K562 (cell line): ENCODE measurements around the gene AKNA. TPM values are rescaled to one million over a fixed set of nuclear protein-coding genes. Genes with fewer than 3 reads are reported as not detected.

Source experiments
- ATAC-seq: fragments of 200-7000 bp; cut with Tn5 transposase; 3 replicates; pipeline ENCODE4 v1.9.1; 2020; ENCODE audit warnings: moderate library complexity
- BruUV-seq: library from RNA; stranded (reverse); fragments of 400-500 nt; replicated peaks from 2 replicates; lab custom pipeline; 2021; lab: Mats Ljungman, UMichigan
- CTCF ChIA-PET: fragments of 300-600 bp; formaldehyde crosslinking; extraction: SDS; loops from one replicate; lab custom pipeline; 2021; ENCODE audit warnings: low intra/inter-chr PET ratio; lab: Yijun Ruan, JAX
- POLR2A ChIA-PET: fragments of 300-600, 350-650 bp; sonication (Branson Sonifier 250); formaldehyde crosslinking; extraction: SDS; loops from one replicate; lab custom pipeline; 2021; ENCODE audit warnings: antibody characterized with exemption, inconsistent platforms; lab: Yijun Ruan, JAX
- DNase-seq, 4 experiments: peaks; one replicate each; pipeline versions ENCODE4 v3.0.0 to v3.0.0-alpha.2; 2011 to 2018; ENCODE audit warnings: low spot score in 3 of 4, mixed read lengths in 3 of 4; ENCODE audit errors: extremely low read depth in 1 of 4
- FAIRE-seq: peaks from 2 replicates; lab custom pipeline; 2011; peaks lifted over from hg19 to GRCh38; lab: Jason Lieb, UNC
- H2AFZ ChIP-seq: 2 replicates; pipeline ENCODE4 v1.6.0; 2011; ENCODE audit warnings: low read depth, low read length, control low read depth, inconsistent platforms
- H3K27ac ChIP-seq: fragments of 200-600 bp; 3 replicates; pipeline ENCODE4 v1.8.0; 2011; ENCODE audit warnings: low read depth, mild to moderate bottlenecking, control low read depth, inconsistent platforms, low read length, moderate library complexity, mixed read lengths; ENCODE audit errors: extremely low read depth
- H3K27me3 ChIP-seq, 2 experiments: fragments of 300-600 bp in 1 of 2; 2 replicates in 1 of 2; 3 replicates in 1 of 2; pipeline versions ENCODE4 v1.6.0 to v1.8.0; 2011; ENCODE audit warnings: inconsistent platforms in 2 of 2, low read length in 2 of 2, mild to moderate bottlenecking in 1 of 2, mixed read lengths in 1 of 2, moderate library complexity in 1 of 2; ENCODE audit not compliant: control insufficient read depth in 2 of 2, insufficient read depth in 2 of 2
- H3K36me3 ChIP-seq: fragments of 300-600 bp; 3 replicates; pipeline ENCODE4 v1.8.0; 2011; ENCODE audit warnings: mild to moderate bottlenecking, low read length, inconsistent platforms; ENCODE audit not compliant: control insufficient read depth, insufficient read depth
- H3K4me1 ChIP-seq, 2 experiments: fragments of 200-600 bp in 1 of 2; replicated peaks in 1 of 2; 2 replicates in 1 of 2; 3 replicates in 1 of 2; pipeline versions ENCODE4 v1.5.1 to v1.8.0; 2011; ENCODE audit warnings: inconsistent platforms in 2 of 2, low read length in 2 of 2, mild to moderate bottlenecking in 1 of 2, mixed read lengths in 1 of 2, moderate library complexity in 1 of 2; ENCODE audit not compliant: control insufficient read depth in 2 of 2, insufficient read depth in 2 of 2
- H3K4me2 ChIP-seq: 2 replicates; pipeline ENCODE4 v1.6.1; 2011; ENCODE audit warnings: low read length, control low read depth, inconsistent platforms, mixed read lengths; ENCODE audit not compliant: insufficient read depth
- H3K4me3 ChIP-seq: fragments of 200-600 bp; sonication (generic), shearing (Covaris generic); 2 replicates; pipeline ENCODE4 v1.5.1; 2016; ENCODE audit warnings: control low read depth, inconsistent platforms
- H3K79me2 ChIP-seq: fragments of 200-600 bp; 3 replicates; pipeline ENCODE4 v1.8.0; 2011; ENCODE audit warnings: low read length, inconsistent platforms; ENCODE audit not compliant: control insufficient read depth, insufficient read depth
- H3K9ac ChIP-seq, 2 experiments: 2 replicates each; pipeline versions ENCODE4 v1.6.0 to v1.6.1; 2011; ENCODE audit warnings: low read depth in 2 of 2, low read length in 2 of 2, control low read depth in 1 of 2, inconsistent platforms in 1 of 2, mild to moderate bottlenecking in 1 of 2, mixed read lengths in 1 of 2; ENCODE audit not compliant: insufficient read depth in 1 of 2
- H3K9me1 ChIP-seq: one replicate; pipeline ENCODE4 v1.6.0; 2011; ENCODE audit warnings: inconsistent platforms, mild to moderate bottlenecking, low read length, moderate library complexity; ENCODE audit not compliant: control insufficient read depth, insufficient read depth
- H3K9me3 ChIP-seq: replicated peaks from 2 replicates; pipeline ENCODE4 v1.5.1; 2011; ENCODE audit warnings: low read depth, low read length, inconsistent platforms; ENCODE audit not compliant: control insufficient read depth, insufficient read depth
- H4K20me1 ChIP-seq: replicated peaks from 2 replicates; pipeline ENCODE4 v1.6.1; 2011; ENCODE audit warnings: low read length, inconsistent platforms, mixed read lengths; ENCODE audit not compliant: control insufficient read depth, insufficient read depth
- PKNOX1 ChIP-seq: fragments of 450-650 bp; IDR thresholded peaks from 2 replicates; pipeline ENCODE4 v1.6.1; 2016
- POLR2G ChIP-seq: fragments of 200-400 bp; formaldehyde crosslinking; IDR thresholded peaks from 2 replicates; pipeline ENCODE4 v1.6.1; 2017; ENCODE audit warnings: low read depth, mild to moderate bottlenecking, antibody characterized with exemption, low read length, moderate library complexity
- RBFOX2 ChIP-seq: fragments of 200-400 bp; formaldehyde crosslinking; IDR thresholded peaks from 2 replicates; pipeline ENCODE4 v1.6.1; 2017; ENCODE audit warnings: low read depth, mild to moderate bottlenecking, low read length, moderate library complexity
- RBM15 ChIP-seq: fragments of 200-400 bp; formaldehyde crosslinking; IDR thresholded peaks from 2 replicates; pipeline ENCODE4 v1.6.1; 2018; ENCODE audit warnings: mild to moderate bottlenecking, low read length, moderate library complexity; ENCODE audit not compliant: insufficient read depth
- ZNF354B ChIP-seq: fragments of 250-450 bp; sonication (Bioruptor Pico); IDR thresholded peaks from 2 replicates; pipeline ENCODE4 v1.4.0; 2020
- WGBS: fragments of 100-300 bp; shearing (Covaris generic); methylation state at CpG from one replicate; pipeline ENCODE4 v1.1.6; 2016; ENCODE audit warnings: low coverage, mixed read lengths; ENCODE audit not compliant: insufficient coverage; ENCODE audit errors: missing lambda C conversion rate; 5-methylcytosine and 5-hydroxymethylcytosine counted together
- in situ Hi-C: fragments of 300-500 bp; cut with MboI; formaldehyde crosslinking; loops from 4 replicates; pipeline ENCODE4 v1.15.0; 2018; ENCODE audit warnings: inconsistent platforms, mixed read lengths
- intact Hi-C: fragments of 100-400 bp; cut with micrococcal nuclease; formaldehyde crosslinking; loops from 2 replicates; pipeline ENCODE4 v1.14.2; 2022
- polyA plus RNA-seq, 8 experiments: library from polyadenylated mRNA; depleted of rRNA in 4 of 8; stranded (reverse) in 5 of 8; unstranded in 3 of 8; fragments of >200 nt; fragmentation: Nextera tagmentation in 2 of 8; fragmentation: Illumina TruSeq in 1 of 8; extraction: Ambion mirVana in 2 of 8; extraction: Trizol in 1 of 8; gene quantifications; 2 replicates each; pipeline versions ENCODE4 v1.2.1 to v1.2.3, GENCODE V29; 2011 to 2014; ENCODE audit warnings: inconsistent platforms in 1 of 8, missing spikeins in 1 of 8
- total RNA-seq, 7 experiments: library from RNA; depleted of rRNA in 6 of 7; stranded (reverse); fragments of >200 nt in 6 of 7; fragmentation: Illumina TruSeq in 2 of 7; extraction: Trizol in 2 of 7; gene quantifications; 2 replicates each; pipeline versions ENCODE4 v1.2.1 to v1.2.3, GENCODE V29; 2011 to 2021; ENCODE audit warnings: low replicate concordance in 1 of 7

The AKNA gene
- total and polyA plus RNA-seq, 9 of the 15 experiments (the other 6 are each of a cell fraction or from before 2014, with no cell fraction given) = 0.29 to 20.5 (median 3.9) TPM

- no peak overlapping the region for H2AFZ ChIP-seq
- in situ Hi-C loops = no loop called here
- no peak for DNase-seq
- no peak overlapping the region for H3K4me3 ChIP-seq
- H3K27me3 ChIP-seq = no peaks in the 10 kb centered on the region
- BruUV-seq = no TSS peak
- no peak overlapping the region for H3K9ac ChIP-seq
- no peaks in the 10 kb centered on the region for H3K9me1 ChIP-seq
- ATAC-seq = peak; percentile 15; the same call in 1 of the 3 replicates
- H3K79me2 ChIP-seq = no peaks in the 10 kb centered on the region
- FAIRE-seq = no peak
- no peak overlapping the region for H3K4me2 ChIP-seq
- H3K9me3 ChIP-seq = no peaks in the 10 kb centered on the region
- intact Hi-C loops = no loop called here
- no peak for TF ChIP-seq RBM15
- no peak for TF ChIP-seq ZNF354B (CRISPR knock-in tag)
- TF ChIP-seq PKNOX1 = peak; percentile 34; the same call in 1 of the 2 replicates
- TF ChIP-seq RBFOX2 = peak; percentile 60
- peak; percentile 39; the same call in 1 of the 2 replicates for TF ChIP-seq POLR2G
- ChIA-PET POLR2A (interaction anchor here (0.8 to 1.3 kb wide), 2 partner anchors 10 to 198 kb away, joined by 3 to 7 read pairs; partner anchors contain the start of gene ATP6V1G1), CTCF (no interaction called here)
- H3K4me1 ChIP-seq = peaks cover 7 to 10% of the 10 kb centered on the region in 2 experiments; a peak in 4 of 5 replicates
- no peak overlapping the region for H3K27ac ChIP-seq
- H4K20me1 ChIP-seq = peaks cover 25% of the 10 kb centered on the region
- no peaks in the 10 kb centered on the region for H3K36me3 ChIP-seq
- WGBS = 68% methylated on average over 7 of the region's 7 CpGs
Observed at GRCh38 chr9:114389612-114390368, 2.0 kb upstream of the AKNA start.
